Choroid plexus epithelial cell (primary cell): ENCODE measurements around the gene WDR74.

Experiments used
- DNase-seq: peaks from one replicate; pipeline ENCODE4 v3.0.0-alpha.2; 2010; ENCODE audit warnings: low read depth
- H3K4me3 ChIP-seq: 2 replicates; pipeline ENCODE4 v1.5.1; 2011; ENCODE audit warnings: low read depth, mild to moderate bottlenecking, control low read depth, low read length, moderate library complexity
- TF ChIP-seq, protein P1 (sequence below): conservative IDR thresholded peaks from 2 replicates; pipeline ENCODE4 v1.5.1; 2011; ENCODE audit warnings: low read depth, mild to moderate bottlenecking, control low read depth, inconsistent platforms, low read length, moderate library complexity

The WDR74 gene

DNA sequence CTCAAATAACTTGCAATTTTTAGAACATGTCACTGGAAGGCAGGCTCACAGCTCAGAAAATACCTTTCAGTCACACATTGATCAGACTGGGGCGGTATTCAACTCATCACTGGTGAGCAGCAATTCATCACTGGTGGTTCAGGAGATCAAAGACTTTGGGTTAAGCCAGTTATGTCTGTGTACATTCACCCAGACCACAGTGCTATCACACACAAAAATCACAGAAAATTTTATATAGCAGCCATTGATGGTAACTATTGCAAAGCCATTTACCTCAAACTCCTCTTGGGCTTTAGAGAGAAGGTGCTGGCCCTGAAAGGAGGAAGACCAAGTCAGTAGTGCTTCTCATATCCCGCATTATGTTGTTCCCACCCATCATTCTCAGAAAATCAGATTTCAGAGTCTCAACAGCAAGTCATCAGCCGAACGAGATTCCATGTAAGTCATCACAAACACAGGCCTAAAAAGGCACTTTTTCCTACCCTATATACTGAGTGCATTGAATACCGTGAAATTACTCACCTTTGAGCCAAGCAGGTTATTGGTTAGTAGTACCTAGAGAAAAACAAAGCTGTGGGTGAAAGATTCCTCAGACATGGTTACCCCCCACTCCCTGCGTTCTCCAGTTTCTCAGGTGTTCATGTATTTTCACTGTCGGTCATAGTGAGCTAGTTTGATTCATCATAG lies 14.0 kb upstream of the WDR74 start:
- H3K4me3 ChIP-seq, result peak overlapping the region; percentile 77
- TF ChIP-seq, protein P1, sequence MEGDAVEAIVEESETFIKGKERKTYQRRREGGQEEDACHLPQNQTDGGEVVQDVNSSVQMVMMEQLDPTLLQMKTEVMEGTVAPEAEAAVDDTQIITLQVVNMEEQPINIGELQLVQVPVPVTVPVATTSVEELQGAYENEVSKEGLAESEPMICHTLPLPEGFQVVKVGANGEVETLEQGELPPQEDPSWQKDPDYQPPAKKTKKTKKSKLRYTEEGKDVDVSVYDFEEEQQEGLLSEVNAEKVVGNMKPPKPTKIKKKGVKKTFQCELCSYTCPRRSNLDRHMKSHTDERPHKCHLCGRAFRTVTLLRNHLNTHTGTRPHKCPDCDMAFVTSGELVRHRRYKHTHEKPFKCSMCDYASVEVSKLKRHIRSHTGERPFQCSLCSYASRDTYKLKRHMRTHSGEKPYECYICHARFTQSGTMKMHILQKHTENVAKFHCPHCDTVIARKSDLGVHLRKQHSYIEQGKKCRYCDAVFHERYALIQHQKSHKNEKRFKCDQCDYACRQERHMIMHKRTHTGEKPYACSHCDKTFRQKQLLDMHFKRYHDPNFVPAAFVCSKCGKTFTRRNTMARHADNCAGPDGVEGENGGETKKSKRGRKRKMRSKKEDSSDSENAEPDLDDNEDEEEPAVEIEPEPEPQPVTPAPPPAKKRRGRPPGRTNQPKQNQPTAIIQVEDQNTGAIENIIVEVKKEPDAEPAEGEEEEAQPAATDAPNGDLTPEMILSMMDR, result no peak
- no peak for DNase-seq

- H3K4me3 ChIP-seq, result no peak overlapping the region
- DNase-seq, result no peak
- TF ChIP-seq, protein P1, result no peak
These were observed 13.3 kb upstream of the WDR74 start for GRCh38 chr11:62852523-62853188.

- TF ChIP-seq, protein P1, result no peak
- no peak overlapping the region for H3K4me3 ChIP-seq
- no peak for DNase-seq
These were observed 12.6 kb upstream of the WDR74 start for GRCh38 chr11:62851807-62852522.

GRCh38 chr11:62850911-62851806 lies 11.8 kb upstream of the WDR74 start:
- TF ChIP-seq, protein P1, result no peak
- DNase-seq, result no peak
- no peak overlapping the region for H3K4me3 ChIP-seq

- TF ChIP-seq, protein P1, result no peak
- no peak for DNase-seq
These were observed 8.5 kb upstream of the WDR74 start for GRCh38 chr11:62847767-62848314.

GRCh38 chr11:62846177-62846576 lies 6.8 kb upstream of the WDR74 start:
- DNase-seq, result no peak
- H3K4me3 ChIP-seq, result no peak overlapping the region
- TF ChIP-seq, protein P1, result no peak

More at GRCh38 chr11:62847767-62848314, 8.5 kb upstream of the WDR74 start:
- H3K4me3 ChIP-seq, result no peak overlapping the region
